Neural progenitor cell (in vitro differentiated cells): Measurements from ENCODE around the gene GNB5. TPM values are rescaled to one million over a fixed set of nuclear protein-coding genes. Genes with fewer than 3 reads are reported as not detected.

Experiments
- DNase-seq: peaks from one replicate; pipeline ENCODE4 v3.0.0-alpha.2; 2016; ENCODE audit warnings: low spot score
- H2AFZ ChIP-seq: fragments of 200-600 bp; sonication (generic); replicated peaks from 2 replicates; pipeline ENCODE4 v1.6.1; 2016; ENCODE audit warnings: antibody characterized with exemption
- H3F3A ChIP-seq: fragments of 200-600 bp; sonication (generic); 2 replicates; pipeline ENCODE4 v1.6.1; 2016; ENCODE audit warnings: antibody characterized with exemption, low read depth
- H3K27ac ChIP-seq: fragments of 200-600 bp; sonication (generic); 2 replicates; pipeline ENCODE4 v1.5.1; 2016; ENCODE audit warnings: mild to moderate bottlenecking
- H3K27me3 ChIP-seq: fragments of 200-600 bp; sonication (generic); 2 replicates; pipeline ENCODE4 v1.6.1; 2016; ENCODE audit warnings: mild to moderate bottlenecking, moderate library complexity
- H3K36me3 ChIP-seq: fragments of 200-600 bp; sonication (generic); 2 replicates; pipeline ENCODE4 v1.5.1; 2016
- H3K4me1 ChIP-seq: fragments of 200-600 bp; sonication (generic); 2 replicates; pipeline ENCODE4 v1.6.1; 2016; ENCODE audit warnings: mixed run types
- H3K4me2 ChIP-seq: fragments of 200-600 bp; sonication (generic); 2 replicates; pipeline ENCODE4 v1.6.1; 2016
- H3K4me3 ChIP-seq: fragments of 200-600 bp; sonication (generic); 2 replicates; pipeline ENCODE4 v1.5.1; 2016
- H3K79me2 ChIP-seq: fragments of 200-600 bp; sonication (generic); 2 replicates; pipeline ENCODE4 v1.6.1; 2016; ENCODE audit warnings: low read depth
- H3K9ac ChIP-seq: fragments of 200-600 bp; sonication (generic); 2 replicates; pipeline ENCODE4 v1.6.1; 2016
- H3K9me3 ChIP-seq: fragments of 200-600 bp; sonication (generic); 2 replicates; pipeline ENCODE4 v1.5.1; 2016; ENCODE audit warnings: low read depth
- H4K20me1 ChIP-seq: fragments of 200-600 bp; sonication (generic); 2 replicates; pipeline ENCODE4 v1.6.1; 2016; ENCODE audit warnings: low read depth
- H3K27ac Mint-ChIP-seq: 3 replicates; pipeline ENCODE4 v1.8.0; 2021; ENCODE audit warnings: mixed read lengths
- H3K27me3 Mint-ChIP-seq: 2 replicates; pipeline ENCODE4 v1.8.0; 2022; ENCODE audit warnings: low read depth, mild to moderate bottlenecking, inconsistent platforms, moderate library complexity, mixed read lengths; ENCODE audit not compliant: insufficient read depth
- H3K36me3 Mint-ChIP-seq: 3 replicates; pipeline ENCODE4 v1.8.0; 2021; ENCODE audit warnings: mixed read lengths
- H3K4me1 Mint-ChIP-seq: 3 replicates; pipeline ENCODE4 v1.8.0; 2021; ENCODE audit warnings: mixed read lengths
- H3K4me3 Mint-ChIP-seq: 3 replicates; pipeline ENCODE4 v1.8.0; 2021; ENCODE audit warnings: mild to moderate bottlenecking, moderate library complexity, mixed read lengths
- H3K9me3 Mint-ChIP-seq: 3 replicates; pipeline ENCODE4 v1.8.0; 2020; ENCODE audit warnings: mixed read lengths
- EZH2 ChIP-seq: fragments of 200-600 bp; sonication (generic); IDR thresholded peaks from 2 replicates; pipeline ENCODE4 v1.6.1; 2017; ENCODE audit warnings: antibody characterized with exemption, mild to moderate bottlenecking, moderate library complexity
- EZH2phosphoT487 ChIP-seq: fragments of 200-600 bp; sonication (generic); IDR thresholded peaks from 2 replicates; pipeline ENCODE4 v1.6.1; 2017; ENCODE audit warnings: antibody characterized with exemption
- total RNA-seq: library from RNA; depleted of rRNA; stranded (reverse); fragments of >200 nt; gene quantifications from 2 replicates; pipeline ENCODE4 v1.2.3, GENCODE V29; 2015; ENCODE audit warnings: low replicate concordance
- TF ChIP-seq, protein P1 (sequence below): fragments of 200-600 bp; sonication (generic); IDR thresholded peaks from 2 replicates; pipeline ENCODE4 v1.5.1; 2017; ENCODE audit warnings: antibody characterized with exemption, mild to moderate bottlenecking

The GNB5 gene
- total RNA-seq, 1 donor from 2014 or later: 36.0 TPM

DNA sequence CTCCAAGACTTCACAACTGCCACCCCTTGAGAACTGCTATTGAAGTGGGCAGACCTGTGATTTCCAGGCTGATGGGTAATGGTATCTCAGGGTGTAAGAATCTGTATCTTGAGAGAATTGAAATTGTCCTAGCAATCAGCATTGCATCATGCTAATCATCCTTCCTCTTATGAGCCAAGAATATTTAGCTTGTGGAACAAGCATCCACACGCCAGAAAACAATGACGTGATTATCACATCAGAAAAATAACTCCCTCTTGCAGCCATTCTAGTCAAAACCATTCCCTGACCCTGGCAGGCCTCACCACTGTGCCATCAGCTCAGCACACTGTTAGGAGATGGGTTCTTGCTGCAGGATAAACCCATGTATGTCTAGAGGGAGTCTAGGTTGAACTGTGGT, 85.3 kb downstream of the GNB5 start:
- Mint-ChIP-seq H3K36me3 (no peaks in the 10 kb centered on the region), H3K4me1 (peaks cover 7% of the 10 kb centered on the region), H3K4me3 (no peak overlapping the region), H3K27ac (no peak overlapping the region), H3K27me3 (no peaks in the 10 kb centered on the region), H3K9me3 (no peaks in the 10 kb centered on the region)
- H2AFZ ChIP-seq: no peak overlapping the region
- TF ChIP-seq, protein P1, sequence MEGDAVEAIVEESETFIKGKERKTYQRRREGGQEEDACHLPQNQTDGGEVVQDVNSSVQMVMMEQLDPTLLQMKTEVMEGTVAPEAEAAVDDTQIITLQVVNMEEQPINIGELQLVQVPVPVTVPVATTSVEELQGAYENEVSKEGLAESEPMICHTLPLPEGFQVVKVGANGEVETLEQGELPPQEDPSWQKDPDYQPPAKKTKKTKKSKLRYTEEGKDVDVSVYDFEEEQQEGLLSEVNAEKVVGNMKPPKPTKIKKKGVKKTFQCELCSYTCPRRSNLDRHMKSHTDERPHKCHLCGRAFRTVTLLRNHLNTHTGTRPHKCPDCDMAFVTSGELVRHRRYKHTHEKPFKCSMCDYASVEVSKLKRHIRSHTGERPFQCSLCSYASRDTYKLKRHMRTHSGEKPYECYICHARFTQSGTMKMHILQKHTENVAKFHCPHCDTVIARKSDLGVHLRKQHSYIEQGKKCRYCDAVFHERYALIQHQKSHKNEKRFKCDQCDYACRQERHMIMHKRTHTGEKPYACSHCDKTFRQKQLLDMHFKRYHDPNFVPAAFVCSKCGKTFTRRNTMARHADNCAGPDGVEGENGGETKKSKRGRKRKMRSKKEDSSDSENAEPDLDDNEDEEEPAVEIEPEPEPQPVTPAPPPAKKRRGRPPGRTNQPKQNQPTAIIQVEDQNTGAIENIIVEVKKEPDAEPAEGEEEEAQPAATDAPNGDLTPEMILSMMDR: no peak
- TF ChIP-seq EZH2phosphoT487: no peak
- TF ChIP-seq EZH2: no peak
- no peaks in the 10 kb centered on the region for H3K79me2 ChIP-seq
- no peaks in the 10 kb centered on the region for H3K4me1 ChIP-seq
- H3K9ac ChIP-seq: no peak overlapping the region
- no peaks in the 10 kb centered on the region for H4K20me1 ChIP-seq
- DNase-seq: no peak
- no peak overlapping the region for H3K4me2 ChIP-seq
- no peaks in the 10 kb centered on the region for H3F3A ChIP-seq
- H3K27ac ChIP-seq: no peak overlapping the region
- H3K4me3 ChIP-seq: no peak overlapping the region
- H3K27me3 ChIP-seq: no peaks in the 10 kb centered on the region
- H3K9me3 ChIP-seq: no peaks in the 10 kb centered on the region
- no peaks in the 10 kb centered on the region for H3K36me3 ChIP-seq

DNA sequence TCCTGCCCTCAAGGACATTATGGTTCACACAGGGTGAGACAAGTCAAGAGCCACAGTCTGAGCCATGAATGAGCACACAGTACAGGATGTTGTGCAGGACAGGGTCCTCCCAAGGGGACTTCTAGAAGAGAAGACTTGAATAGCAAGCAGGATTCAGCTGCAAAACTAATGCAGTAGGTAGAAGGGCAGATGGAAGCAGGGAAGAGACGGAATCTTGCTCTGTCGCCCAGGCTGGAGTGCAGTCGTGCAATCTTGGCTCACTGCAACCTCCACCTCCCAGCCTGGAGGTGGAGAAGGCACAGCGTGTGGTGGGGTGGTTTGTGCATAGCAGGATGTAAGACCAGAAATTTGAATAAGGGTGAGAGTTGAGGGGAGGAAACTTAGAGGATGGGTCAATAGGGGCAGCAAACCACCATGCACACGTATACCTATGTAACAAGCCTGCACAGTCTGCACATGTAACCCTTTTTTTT, 86.6 kb downstream of the GNB5 start:
- Histone ChIP-seq H3K4me1 (no peaks in the 10 kb centered on the region), H3F3A (no peaks in the 10 kb centered on the region), H3K79me2 (no peaks in the 10 kb centered on the region), H4K20me1 (no peaks in the 10 kb centered on the region), H3K36me3 (no peaks in the 10 kb centered on the region), H3K9ac (no peak overlapping the region), H3K4me2 (no peak overlapping the region), H3K27me3 (no peaks in the 10 kb centered on the region), H3K9me3 (no peaks in the 10 kb centered on the region), H3K4me3 (no peak overlapping the region), H2AFZ (no peak overlapping the region), H3K27ac (no peak overlapping the region)
- Mint-ChIP-seq H3K4me1 (peaks cover 7% of the 10 kb centered on the region), H3K9me3 (no peaks in the 10 kb centered on the region), H3K27ac (no peak overlapping the region), H3K27me3 (no peaks in the 10 kb centered on the region), H3K36me3 (no peaks in the 10 kb centered on the region), H3K4me3 (no peak overlapping the region)
- TF ChIP-seq, protein P1: no peak
- TF ChIP-seq EZH2phosphoT487 (no peak), EZH2 (no peak)
- no peak for DNase-seq

DNA sequence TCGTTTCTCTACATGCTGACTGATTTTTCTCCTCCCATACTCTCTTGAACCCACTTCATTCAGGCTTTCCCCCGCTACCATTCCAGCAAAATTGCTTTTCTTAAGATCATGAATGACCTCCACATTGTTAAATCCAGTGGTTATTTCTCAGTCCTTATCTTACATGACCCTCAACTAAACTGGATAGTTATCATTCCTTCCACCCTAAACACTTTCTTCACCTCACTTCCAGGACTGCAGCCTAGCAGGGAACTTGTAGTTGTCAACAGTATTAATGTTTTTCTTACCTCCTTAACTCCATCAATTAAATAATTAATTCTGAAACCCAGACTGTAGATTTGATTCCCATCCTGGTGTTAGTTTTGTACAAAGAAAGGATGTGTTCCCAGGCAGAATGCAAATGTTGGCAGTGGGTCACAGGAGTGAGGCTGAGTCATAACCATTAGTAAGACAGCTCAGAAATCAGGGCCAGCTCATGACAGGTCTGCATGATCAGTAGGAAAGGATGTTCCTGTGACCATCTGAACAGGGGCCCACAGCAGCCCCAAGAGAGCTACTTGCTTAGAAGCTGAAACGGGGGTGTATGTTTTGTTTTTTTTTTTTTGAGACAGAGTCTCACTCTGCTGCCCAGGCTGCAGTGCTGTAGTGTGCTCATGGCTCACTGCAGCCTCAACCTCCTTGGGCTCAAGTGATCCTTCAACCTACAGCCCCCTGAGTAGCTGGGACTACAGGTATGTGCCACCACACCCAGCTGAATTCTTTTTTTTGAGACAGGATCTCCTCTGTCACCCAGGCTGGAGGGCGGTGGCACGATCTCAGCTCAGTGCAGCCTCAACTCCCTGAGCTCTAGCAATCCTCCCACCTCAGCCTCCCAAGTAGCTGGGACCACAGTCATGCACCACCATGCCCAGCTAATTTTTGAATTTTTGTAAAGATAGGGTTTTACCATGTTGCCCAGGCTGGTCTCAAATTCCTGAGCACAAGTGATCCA, 87.7 kb downstream of the GNB5 start:
- Mint-ChIP-seq H3K27me3 (no peaks in the 10 kb centered on the region), H3K27ac (no peak overlapping the region), H3K4me3 (no peak overlapping the region), H3K36me3 (no peaks in the 10 kb centered on the region), H3K9me3 (peaks cover 2% of the 10 kb centered on the region), H3K4me1 (peaks cover 7% of the 10 kb centered on the region)
- H3K27ac ChIP-seq: no peak overlapping the region
- no peaks in the 10 kb centered on the region for H3K9me3 ChIP-seq
- H3K27me3 ChIP-seq: no peaks in the 10 kb centered on the region
- no peaks in the 10 kb centered on the region for H3K79me2 ChIP-seq
- H3K4me3 ChIP-seq: no peak overlapping the region
- H3K4me1 ChIP-seq: no peaks in the 10 kb centered on the region
- no peaks in the 10 kb centered on the region for H3F3A ChIP-seq
- TF ChIP-seq EZH2phosphoT487 (no peak), EZH2 (no peak)
- TF ChIP-seq, protein P1: no peak
- H3K4me2 ChIP-seq: no peak overlapping the region
- no peaks in the 10 kb centered on the region for H4K20me1 ChIP-seq
- no peak for DNase-seq
- H2AFZ ChIP-seq: no peak overlapping the region
- no peaks in the 10 kb centered on the region for H3K36me3 ChIP-seq
- H3K9ac ChIP-seq: no peak overlapping the region
